Gastrocnemius medialis (tissue), 4 donors: ENCODE data around the gene ELAVL1.

Experiments used
- POLR2A ChIP-seq, 2 donors: fragments of 450-650 bp; IDR thresholded peaks; one replicate each; pipeline ENCODE4 v1.6.1; 2017; ENCODE audit warnings: antibody characterized with exemption in 2 of 2, mild to moderate bottlenecking in 2 of 2, moderate library complexity in 2 of 2
- TF ChIP-seq, protein P1 (sequence below), 5 experiments: fragments of 450-650 bp in 3 of 5; fragments of 200-600 bp in 2 of 5; sonication (generic) in 2 of 5; IDR thresholded peaks in 4 of 5; conservative IDR thresholded peaks in 1 of 5; 1 replicate in 4 of 5; 2 replicates in 1 of 5; pipeline ENCODE4 v1.5.1; 2016 to 2019; ENCODE audit warnings: antibody characterized with exemption in 5 of 5, mild to moderate bottlenecking in 3 of 5, moderate library complexity in 3 of 5

DNA sequence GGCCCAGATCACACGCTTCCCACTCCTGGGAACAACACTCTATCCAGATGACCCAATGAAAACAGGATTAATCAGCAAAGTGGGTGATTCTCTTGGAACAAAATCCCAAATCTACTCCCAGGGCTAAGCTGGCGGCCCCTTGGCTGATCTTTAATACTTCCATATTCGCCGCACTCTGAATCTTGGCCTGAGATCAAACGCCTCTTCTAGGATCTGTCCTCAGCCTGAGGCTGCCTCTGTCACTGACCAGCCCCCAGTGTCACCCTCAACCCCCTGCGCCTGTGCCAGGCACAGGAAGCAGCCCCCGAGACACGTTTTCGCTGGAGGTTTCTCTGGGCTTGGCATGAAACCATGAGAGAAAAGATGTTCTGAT lies 77.1 kb downstream of the ELAVL1 start:
- TF ChIP-seq, protein P1, sequence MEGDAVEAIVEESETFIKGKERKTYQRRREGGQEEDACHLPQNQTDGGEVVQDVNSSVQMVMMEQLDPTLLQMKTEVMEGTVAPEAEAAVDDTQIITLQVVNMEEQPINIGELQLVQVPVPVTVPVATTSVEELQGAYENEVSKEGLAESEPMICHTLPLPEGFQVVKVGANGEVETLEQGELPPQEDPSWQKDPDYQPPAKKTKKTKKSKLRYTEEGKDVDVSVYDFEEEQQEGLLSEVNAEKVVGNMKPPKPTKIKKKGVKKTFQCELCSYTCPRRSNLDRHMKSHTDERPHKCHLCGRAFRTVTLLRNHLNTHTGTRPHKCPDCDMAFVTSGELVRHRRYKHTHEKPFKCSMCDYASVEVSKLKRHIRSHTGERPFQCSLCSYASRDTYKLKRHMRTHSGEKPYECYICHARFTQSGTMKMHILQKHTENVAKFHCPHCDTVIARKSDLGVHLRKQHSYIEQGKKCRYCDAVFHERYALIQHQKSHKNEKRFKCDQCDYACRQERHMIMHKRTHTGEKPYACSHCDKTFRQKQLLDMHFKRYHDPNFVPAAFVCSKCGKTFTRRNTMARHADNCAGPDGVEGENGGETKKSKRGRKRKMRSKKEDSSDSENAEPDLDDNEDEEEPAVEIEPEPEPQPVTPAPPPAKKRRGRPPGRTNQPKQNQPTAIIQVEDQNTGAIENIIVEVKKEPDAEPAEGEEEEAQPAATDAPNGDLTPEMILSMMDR (IDR thresholded peaks at IDR 0.05 in 4 of 5, conservative IDR thresholded peaks at IDR 0.05 in 1 of 5), result no peak
- TF ChIP-seq POLR2A (IDR thresholded peaks at IDR 0.05), result no peak
